Activated CD4-positive, alpha-beta T cell treated with anti-CD3 and anti-CD28 coated beads, Interleukin-2, Interleukin-4, amounts not matched to agents 100 ng/mL and 50 ng/mL, durations not matched to agents 16 hours and 8 hours (primary cell): ENCODE results near the gene CADPS2.
"Not testable (repeated sequence)": the region's sequence is repeated elsewhere in the genome, so short reads cannot be mapped to it uniquely, and the experiment has no call there.

Experiments
- DNase-seq: peaks from one replicate; pipeline ENCODE4 v3.0.0-alpha.2; 2020; ENCODE audit warnings: low spot score

CADPS2 gene

GRCh38 chr7:122849957-122850328, 36.3 kb downstream of the CADPS2 start:
- DNase-seq = no peak

DNA sequence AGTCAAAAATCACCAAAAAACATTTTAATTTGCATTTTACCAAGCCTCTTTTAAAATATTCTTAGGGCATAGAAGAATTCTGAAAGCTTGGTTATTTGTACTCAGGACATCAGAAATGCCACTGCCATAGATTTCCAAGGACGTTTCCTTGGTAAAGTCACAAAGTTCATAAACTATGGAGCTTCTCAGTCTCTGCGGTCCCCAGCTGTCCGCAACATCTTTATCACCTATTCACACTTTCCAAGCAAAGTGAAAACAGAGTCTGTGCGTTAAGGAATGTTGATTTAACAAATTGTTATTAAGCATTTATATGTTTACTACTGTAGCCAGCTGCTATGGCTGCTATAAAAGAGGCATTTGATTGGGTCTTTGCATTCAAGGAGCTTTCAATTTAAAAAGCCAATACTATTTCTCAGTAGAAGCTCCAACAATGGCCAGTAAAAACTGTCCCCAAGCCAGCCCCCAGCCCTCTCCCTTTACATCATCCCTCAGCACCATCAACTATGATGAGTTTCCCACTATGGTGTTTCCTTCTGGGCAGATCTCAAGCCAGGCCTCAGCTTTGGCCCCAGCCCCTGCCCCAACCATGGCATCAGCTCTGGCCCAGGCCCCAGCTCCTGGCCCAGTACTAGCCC, 36.8 kb downstream of the CADPS2 start:
- DNase-seq = no peak

DNA sequence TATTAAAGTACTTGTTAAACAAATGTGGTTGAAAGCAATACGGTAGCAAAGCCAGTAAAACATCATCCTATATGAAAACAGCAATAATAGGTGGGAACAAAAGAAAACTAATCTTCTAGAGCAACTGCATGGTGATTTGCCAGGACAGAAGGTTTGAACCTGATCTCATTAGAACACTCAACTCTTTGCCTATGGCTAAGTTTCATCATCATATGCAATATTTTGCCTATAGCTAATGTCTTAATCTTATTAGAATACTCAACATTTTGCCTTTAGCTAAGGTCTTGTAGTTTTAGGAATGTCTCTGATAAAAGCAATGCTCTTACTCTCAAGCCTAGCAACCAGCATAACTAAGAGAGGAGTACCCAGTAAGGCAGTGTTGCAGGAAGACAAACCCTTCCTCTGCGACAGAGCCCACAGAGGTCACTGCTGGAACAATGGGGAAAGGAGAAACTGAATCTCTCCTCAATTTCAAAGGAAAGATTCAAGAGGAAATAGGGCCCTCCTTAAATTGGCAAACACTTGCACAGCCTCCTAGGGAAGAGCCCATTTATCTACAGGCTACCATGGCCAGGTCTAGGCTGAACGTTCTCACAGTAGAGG, 38.3 kb downstream of the CADPS2 start:
- no peak for DNase-seq

DNA sequence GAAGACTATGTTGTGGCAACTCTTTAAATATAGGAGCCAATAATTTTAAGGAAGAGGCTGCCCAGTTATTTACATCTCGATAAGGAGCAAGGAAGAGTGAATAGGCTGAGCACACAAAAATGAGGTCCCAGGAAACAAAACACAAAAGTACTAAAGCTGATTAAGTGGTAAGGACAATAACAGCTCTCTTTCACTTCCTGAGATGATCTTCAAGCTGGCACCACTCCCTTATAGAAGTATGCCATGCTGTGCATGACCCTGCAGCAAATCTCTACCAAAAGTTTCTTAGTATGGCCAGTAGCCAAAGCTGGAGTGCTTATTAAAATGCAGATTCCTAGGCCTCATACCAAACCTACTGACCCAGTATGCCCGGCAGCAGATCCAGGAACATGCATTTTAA, 39.7 kb downstream of the CADPS2 start:
- no peak for DNase-seq

DNA sequence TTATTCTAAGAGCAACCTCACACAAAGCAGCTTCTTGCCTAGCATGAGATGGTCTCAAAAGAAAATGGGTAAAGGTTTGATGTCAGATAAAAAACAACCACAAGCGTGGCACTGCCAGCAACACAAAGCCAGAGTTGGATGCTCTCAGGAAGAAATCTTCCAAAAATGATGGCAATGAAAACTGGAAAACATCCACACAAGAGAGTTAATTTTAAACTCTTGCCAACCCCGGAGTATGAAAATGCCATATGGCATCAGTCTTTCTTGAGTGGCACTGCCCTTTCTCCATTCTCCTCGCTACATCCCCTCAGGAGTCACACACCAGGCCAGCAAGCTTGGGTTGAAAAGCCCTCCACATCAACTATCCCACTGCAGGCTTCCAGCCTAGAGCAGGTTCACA, 41.0 kb downstream of the CADPS2 start:
- no peak for DNase-seq

GRCh38 chr7:122844191-122844988, 41.9 kb downstream of the CADPS2 start:
- no peak for DNase-seq

- DNase-seq = no peak
Observed at GRCh38 chr7:122842971-122843370, 43.3 kb downstream of the CADPS2 start.

DNA sequence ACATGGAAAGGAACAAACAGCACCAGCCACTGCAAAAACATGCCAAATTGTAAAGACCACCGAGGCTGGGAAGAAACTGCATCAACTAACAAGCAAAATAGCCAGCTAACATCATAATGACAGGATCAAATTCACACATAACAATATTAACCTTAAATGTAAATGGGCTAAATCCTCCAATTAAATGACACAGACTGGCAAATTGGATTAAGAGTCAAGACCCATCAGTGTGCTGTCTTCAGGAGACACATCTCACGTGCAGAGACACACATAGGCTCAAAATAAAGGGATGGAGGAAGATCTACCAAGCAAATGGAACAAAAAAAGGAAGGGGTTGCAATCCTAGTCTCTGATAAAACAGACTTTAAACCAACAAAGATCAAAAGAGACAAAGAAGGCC, 50.0 kb downstream of the CADPS2 start:
- not testable (repeated sequence) for DNase-seq

GRCh38 chr7:122834571-122834942, 51.7 kb downstream of the CADPS2 start:
- DNase-seq = not testable (repeated sequence)

DNA sequence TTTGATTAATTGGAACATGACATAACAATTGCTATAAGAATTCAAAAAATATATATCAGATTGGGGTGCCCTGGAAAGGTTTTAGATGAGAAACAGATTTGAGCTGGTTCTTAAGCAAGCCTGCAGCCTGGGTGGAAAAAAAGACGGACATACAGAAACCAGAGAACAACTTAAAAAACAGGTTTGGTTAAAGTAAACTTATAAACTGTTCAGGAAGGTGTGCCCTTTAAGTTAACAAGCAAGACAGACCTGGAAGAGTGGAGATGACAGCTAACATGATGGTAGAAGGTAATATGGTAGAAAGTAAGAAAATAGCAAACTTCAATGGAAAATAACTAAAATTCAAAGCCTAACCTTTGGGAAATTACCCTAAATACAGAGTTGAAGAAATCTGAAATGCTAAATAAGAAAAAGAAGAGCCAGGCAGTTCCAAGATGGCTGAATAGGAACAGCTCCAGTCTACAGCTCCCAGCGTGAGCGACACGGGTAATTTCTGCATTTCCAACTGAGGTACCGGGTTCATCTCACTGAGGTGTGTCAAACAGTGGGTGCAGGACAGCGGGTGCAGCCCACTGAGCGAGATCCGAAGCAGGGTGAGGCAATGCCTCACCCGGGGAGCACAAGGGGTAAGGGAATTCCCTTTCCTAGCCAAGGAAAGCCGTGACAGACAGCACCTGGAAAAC, 52.2 kb downstream of the CADPS2 start:
- no peak for DNase-seq

DNA sequence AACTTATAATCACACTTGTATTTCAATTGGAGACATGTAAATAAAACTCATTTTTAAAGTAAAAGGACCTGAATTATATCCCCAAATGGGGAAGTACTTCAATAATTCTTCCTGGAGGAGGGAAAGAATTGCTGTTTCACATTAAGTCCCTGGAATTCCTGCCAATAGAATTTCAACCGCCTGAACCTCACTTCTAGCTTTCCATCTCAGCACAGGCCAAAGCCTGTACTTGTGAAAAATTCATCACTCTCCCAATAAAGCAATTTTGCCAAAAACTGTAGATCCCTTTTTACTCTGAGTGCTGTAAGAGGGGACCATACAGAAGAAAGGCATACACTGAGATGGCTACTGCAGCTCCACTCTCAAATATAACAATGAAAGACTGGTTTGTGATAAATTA, 54.8 kb downstream of the CADPS2 start:
- no peak for DNase-seq

GRCh38 chr7:122829962-122830361, 56.3 kb downstream of the CADPS2 start:
- no peak for DNase-seq

GRCh38 chr7:122827763-122828162, 58.5 kb downstream of the CADPS2 start:
- DNase-seq = no peak

DNA sequence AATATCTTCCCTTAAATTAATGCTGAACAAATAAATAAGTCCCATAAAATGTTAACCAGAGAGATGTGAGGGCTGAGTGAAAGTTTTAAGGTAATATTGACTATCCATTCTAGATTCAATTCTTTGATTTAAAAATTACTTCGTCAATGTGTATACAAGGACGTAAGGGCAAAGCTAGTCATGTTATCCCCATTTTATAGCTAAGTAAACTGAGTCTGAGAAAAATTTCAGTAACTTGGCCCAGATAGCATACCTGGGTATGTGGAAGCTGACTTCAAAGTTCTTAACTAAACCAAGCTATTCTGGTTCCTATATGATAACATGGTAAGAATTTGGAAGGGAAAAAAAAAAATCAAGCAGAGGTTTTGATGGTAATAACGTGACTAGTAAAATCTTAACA, 72.4 kb downstream of the CADPS2 start:
- DNase-seq = no peak

DNA sequence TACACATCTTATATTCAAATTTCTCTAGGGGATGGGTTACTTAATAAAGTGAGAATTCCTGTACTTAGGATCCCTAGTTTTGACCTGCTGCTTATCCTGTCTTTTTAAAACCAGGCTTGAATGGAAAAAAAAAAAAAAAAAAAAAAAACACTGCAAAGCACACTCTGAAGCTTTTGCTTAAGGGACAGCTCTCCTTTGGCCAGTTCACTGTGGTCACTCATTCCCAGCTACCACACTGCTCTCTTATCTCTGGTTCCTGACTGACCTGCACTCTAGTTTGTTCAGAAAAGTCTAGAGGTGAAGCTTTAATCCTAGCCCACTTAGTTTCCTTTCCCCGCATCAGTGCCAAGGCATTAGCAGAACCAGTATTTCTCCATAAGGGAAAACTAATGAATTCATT, 82.4 kb downstream of the CADPS2 start:
- no peak for DNase-seq

DNA sequence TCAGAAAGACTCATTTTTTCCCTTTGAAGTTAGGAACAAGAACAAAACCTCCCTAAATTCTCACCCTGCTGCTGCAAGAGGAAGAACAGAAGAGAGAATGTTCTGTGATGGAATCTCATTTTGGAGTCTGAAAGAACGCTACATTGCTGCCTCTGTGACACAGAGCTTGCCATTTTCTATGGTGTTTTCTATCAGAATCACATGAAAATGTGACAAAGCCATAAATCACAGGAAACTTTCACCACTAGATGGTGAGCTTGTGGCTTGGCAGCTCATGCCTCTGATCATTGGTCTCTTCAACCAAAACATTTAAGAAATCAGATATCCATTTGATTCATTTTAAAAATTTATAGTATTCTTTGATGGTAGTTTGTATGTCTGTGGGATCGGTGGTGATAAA, 82.9 kb downstream of the CADPS2 start:
- DNase-seq = peak; percentile 1

DNA sequence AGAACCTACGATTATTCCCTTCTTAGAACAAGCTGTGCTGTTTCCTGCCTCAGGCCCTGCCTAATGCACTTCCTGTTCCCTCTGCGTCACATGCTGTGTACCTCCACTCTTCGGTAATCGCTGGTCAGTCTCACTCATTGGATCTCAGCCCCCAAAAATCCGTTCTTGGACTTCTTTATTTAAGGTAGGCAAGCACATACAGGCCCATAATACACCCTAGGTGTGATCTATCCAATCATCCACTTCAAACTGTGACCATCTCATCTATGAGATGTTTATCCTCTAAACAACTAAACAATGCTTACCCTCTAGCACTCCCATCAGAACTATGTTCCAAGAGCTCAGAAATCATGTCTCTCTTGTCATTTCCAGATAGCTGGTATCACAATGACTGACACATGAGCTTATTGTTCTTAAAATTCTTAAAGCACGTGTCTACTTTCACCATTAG, 83.9 kb downstream of the CADPS2 start:
- no peak for DNase-seq

- no peak for DNase-seq
Observed at GRCh38 chr7:122791959-122792545, 94.2 kb downstream of the CADPS2 start.

DNA sequence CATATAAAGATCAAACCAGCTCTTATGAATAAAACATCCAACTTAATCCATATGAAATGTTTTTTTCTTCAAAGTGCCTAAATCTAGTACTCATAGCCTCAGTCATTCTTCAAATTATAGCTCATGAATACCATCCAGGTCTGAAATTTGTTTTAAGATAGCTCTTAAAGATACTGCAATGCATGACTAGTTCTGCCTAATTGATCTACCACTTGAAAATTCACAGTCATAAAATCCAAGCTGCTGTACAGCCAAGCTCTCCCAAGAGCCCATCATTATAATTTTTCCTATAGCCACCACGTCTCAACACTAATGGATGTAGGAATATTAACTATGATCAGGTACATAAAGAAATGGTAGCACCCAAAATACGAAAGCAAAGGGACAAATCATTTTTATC, 95.7 kb downstream of the CADPS2 start:
- DNase-seq = no peak

DNA sequence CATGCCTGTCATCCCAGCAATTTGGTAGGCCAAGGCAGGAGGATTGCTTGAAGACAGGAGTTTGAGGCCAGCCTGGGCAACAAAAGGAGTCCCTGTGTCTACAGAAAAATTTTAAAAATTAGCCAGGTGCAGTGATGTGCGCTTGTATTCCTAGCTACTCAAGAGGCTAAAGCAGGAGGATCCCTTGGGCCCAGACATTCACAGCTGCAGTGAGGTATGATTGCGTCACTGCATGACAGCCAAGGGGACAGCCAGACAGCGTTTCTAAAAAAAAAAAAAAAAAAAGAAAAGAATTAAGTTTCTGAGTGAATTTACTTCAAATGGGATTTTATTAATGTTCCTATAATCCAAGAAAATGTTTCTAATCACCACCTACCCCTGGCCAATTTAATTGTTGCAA, 96.1 kb downstream of the CADPS2 start:
- no peak for DNase-seq

DNA sequence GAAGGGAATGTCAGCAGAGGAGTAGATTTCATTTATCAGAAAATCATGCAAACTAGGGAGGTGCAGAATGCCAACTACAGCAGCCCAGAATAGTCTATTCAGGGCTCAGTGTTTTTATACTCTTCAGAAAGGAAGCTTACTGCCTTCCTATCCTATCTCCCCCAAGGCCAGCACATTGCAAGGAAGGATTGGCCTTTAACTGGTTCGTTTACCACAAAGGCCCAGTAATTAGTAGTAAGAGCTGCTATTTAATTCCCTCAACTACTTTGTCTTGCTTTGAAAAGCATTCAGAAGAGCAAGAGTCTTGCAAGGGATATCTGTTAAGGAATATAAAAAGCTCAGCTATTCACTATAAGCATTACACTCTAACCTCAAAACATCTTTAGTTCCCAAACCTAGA, 97.1 kb downstream of the CADPS2 start:
- DNase-seq = no peak

- no peak for DNase-seq
Observed at GRCh38 chr7:122770686-122771335, 115.4 kb downstream of the CADPS2 start.
